ENCODE measurements around the gene TMEM43.

DNA sequence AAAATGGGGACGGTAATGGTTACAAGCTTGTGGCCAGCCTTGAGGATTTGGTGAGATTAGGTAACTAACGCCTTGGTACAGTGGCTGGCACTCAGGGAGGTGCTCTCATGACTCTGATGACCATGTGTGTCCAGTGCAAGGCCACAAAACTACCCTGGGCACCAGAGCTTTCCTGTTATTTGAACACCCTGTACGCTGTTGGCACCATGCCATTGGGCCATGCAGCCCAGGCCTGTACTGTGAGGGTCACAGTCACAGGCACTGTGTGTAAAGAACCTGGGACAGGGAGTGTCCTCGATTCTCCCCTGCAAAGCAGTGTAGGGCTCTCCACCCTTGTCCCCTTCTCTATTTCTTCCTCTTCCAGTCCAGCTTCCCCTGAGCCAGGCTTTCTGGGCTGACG, 6.3 kb downstream of the TMEM43 start:
- TF ChIP-seq CTCF (IDR thresholded peaks at IDR 0.05) (no peak), POLR2A (IDR thresholded peaks at IDR 0.05) (no peak), EP300 (IDR thresholded peaks at IDR 0.05) (no peak)
